GM19239 (cell line): Measurements from ENCODE around the gene SAMD11.
"Not testable (repeated sequence)": the region's sequence is repeated elsewhere in the genome, so short reads cannot be mapped to it uniquely, and the experiment has no call there.

Experiments used
- DNase-seq: peaks from one replicate; pipeline ENCODE4 v3.0.0; 2011; ENCODE audit warnings: low spot score; ENCODE audit not compliant: insufficient read length
- FAIRE-seq: peaks from 2 replicates; lab custom pipeline; 2011; peaks lifted over from hg19 to GRCh38; lab: Jason Lieb, UNC

The SAMD11 gene

GRCh38 chr1:942864-943533, 19.3 kb downstream of the SAMD11 start:
- FAIRE-seq, result no peak
- DNase-seq, result no peak

GRCh38 chr1:943545-944340, 20.0 kb downstream of the SAMD11 start:
- DNase-seq (no peak), FAIRE-seq (no peak)

GRCh38 chr1:944341-945325, 20.9 kb downstream of the SAMD11 start:
- no peak for DNase-seq
- no peak for FAIRE-seq

GRCh38 chr1:945688-946556, 22.2 kb downstream of the SAMD11 start:
- DNase-seq (no peak), FAIRE-seq (no peak)

GRCh38 chr1:946811-947210, 23.1 kb downstream of the SAMD11 start:
- DNase-seq, FAIRE-seq: not testable (repeated sequence)

- DNase-seq, result no peak
- FAIRE-seq, result no peak
Observed at GRCh38 chr1:947958-948357, 24.2 kb downstream of the SAMD11 start.

- FAIRE-seq, result no peak
- DNase-seq, result no peak
Observed at GRCh38 chr1:950268-950667, 26.5 kb downstream of the SAMD11 start.

GRCh38 chr1:950881-951280, 27.2 kb downstream of the SAMD11 start:
- no peak for DNase-seq

GRCh38 chr1:951364-951763, 27.6 kb downstream of the SAMD11 start:
- FAIRE-seq (no peak), DNase-seq (no peak)

More at GRCh38 chr1:950881-951280, 27.2 kb downstream of the SAMD11 start:
- no peak for FAIRE-seq

GRCh38 chr1:952201-952600, 28.5 kb downstream of the SAMD11 start:
- DNase-seq (no peak), FAIRE-seq (no peak)

- no peak for DNase-seq
- no peak for FAIRE-seq
Observed at GRCh38 chr1:952603-953002, 28.9 kb downstream of the SAMD11 start.

GRCh38 chr1:953524-954320, 30.0 kb downstream of the SAMD11 start:
- FAIRE-seq, result no peak
- DNase-seq, result no peak

- FAIRE-seq (no peak), DNase-seq (no peak)
Observed at GRCh38 chr1:954927-955326, 31.2 kb downstream of the SAMD11 start.

GRCh38 chr1:955474-955873, 31.8 kb downstream of the SAMD11 start:
- DNase-seq (no peak), FAIRE-seq (no peak)

- DNase-seq, result no peak
- no peak for FAIRE-seq
Observed at GRCh38 chr1:956636-957035, 32.9 kb downstream of the SAMD11 start.

- DNase-seq (peak; percentile 98), FAIRE-seq (peak; percentile 91)
Observed at GRCh38 chr1:958823-959730, 35.4 kb downstream of the SAMD11 start, which contains the start of gene NOC2L. Gene NOC2L, minus strand, starts transcription at chr1:959256. Its CDS starts 16 bp downstream, at chr1:959240.

GRCh38 chr1:959731-960362, 36.1 kb downstream of the SAMD11 start:
- FAIRE-seq, result no peak

More at GRCh38 chr1:959731-960362, 36.1 kb downstream of the SAMD11 start:
- no peak for DNase-seq
